ENCODE data around the gene ENDOU.

ENDOU gene

GRCh38 chr12:47745485-47746041 lies 20.3 kb upstream of the ENDOU start:
- H3K4me3 ChIP-seq (ENCODE audit: low read depth, low read length) = no peak overlapping the region
- DNase-seq (ENCODE audit: low read depth) = no peak

DNA sequence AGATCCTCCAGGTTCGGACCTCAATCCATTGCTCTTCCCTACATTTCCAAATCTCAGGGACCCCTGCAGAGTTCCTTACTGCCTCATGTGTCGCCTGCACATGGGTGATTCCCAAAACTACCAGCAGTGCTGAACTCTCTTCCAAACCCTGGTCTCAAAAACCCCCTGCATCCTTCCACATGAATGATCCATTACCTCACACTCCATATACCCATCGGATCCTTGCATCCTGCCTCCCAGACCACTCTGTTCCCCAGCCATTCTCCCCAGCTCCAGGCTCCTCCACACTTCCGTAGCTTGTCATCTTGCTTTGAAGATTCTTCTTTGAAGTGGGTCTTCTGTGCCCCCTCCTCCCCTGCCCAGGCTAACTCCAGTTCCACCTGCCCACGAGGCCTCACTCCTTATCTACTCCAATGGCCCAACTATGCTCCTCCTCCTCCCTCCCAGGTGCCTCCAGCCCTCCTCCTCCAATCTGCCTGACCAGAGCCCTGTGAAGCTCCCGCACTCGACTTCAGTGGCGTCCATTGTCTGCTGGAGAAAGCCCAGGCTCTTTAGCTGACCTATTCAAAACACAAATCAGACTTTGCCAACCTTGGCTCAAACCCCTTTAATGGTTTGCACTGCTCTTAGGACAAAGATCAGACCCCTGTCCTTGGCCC lies 19.6 kb upstream of the ENDOU start:
- no peak for DNase-seq (ENCODE audit: low read depth)
- H3K4me3 ChIP-seq (ENCODE audit: low read depth, low read length) = no peak overlapping the region

DNA sequence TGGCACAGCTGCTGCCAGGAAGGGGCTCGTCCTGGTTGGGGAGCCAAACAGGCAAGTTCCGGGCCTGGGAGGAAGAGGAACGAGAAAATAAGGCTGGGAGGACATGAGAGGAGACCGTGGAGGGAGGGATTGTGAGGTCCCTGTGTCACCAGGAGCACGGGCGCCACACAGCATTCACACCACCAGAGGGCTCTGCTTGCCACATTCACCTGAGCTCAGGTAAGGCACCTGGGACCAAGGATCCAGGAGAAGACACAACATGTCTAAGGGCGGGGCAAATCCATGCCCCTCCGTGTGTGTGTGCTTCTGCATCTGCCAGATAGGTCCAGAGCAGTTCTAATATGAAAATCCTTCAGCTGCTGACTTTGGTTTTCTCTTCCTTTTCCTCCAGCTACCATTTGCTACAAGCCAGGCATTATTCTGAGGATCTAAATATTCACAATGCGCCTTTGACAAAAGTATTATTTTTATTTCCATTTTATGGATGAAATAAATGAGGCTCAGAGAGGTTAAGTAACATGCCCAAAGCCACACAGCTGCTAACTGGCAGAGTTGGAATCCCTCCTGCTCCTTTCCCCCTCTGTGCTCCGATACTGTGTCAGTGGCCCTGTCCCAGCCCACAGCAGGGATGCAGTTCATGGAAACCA lies 18.8 kb upstream of the ENDOU start:
- no peak overlapping the region for H3K4me3 ChIP-seq (ENCODE audit: low read depth, low read length)
- no peak for DNase-seq (ENCODE audit: low read depth)

DNA sequence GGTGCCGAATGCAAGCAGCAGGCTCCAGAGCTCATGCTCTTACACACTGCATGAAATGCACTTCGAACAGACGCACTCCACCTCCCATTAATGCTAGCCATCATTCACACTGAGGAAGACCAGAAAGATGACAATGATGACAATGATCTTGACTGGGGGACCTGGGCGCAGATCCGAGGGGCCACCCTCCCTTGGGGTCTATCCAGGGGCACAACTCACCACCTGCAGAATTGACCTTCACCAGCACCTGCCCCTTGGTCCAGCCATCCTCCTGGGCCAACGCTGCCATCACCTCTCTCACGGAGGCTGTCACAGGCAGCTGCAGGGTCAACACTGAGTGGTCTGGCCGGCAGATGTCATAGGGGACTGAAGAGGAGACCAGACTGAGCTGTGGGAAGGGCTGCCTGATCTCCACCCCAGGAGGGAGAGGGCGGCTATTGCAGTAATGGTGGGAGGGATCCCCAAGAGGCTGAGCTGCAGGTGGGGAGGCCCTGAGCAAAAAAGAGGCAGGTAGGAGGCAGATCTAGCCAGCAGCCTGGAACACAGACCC lies 18.1 kb upstream of the ENDOU start:
- no peak overlapping the region for H3K4me3 ChIP-seq (ENCODE audit: low read depth, low read length)
- no peak for DNase-seq (ENCODE audit: low read depth)

GRCh38 chr12:47742253-47742825 lies 17.0 kb upstream of the ENDOU start:
- no peak overlapping the region for H3K4me3 ChIP-seq (ENCODE audit: low read depth, low read length)
- no peak for DNase-seq (ENCODE audit: low read depth)

GRCh38 chr12:47741340-47741703 lies 16.0 kb upstream of the ENDOU start:
- no peak overlapping the region for H3K4me3 ChIP-seq (ENCODE audit: low read depth, low read length)
- no peak for DNase-seq (ENCODE audit: low read depth)

- no peak for DNase-seq (ENCODE audit: low read depth)
Observed at GRCh38 chr12:47740606-47741339, 15.5 kb upstream of the ENDOU start.

DNA sequence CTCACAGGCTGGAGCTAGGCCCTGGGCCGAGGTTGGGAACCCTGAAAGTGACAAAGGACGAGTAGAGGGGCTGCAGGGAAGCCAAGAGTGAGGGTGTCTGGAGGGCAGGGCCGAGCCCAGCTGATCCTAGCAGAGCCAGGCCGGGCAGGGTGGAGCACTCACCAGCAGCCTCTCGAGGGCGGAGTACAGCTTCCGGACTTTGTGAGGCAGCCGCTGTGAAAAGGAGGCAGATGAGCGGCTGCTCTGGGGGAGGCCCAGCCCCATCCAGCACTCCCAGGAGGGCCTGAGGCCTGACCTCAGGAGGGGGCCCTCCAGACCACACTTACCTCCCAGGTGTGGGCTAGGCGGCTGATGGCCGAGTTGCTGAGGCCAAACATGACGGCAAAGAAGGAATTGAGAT lies 14.7 kb upstream of the ENDOU start:
- H3K4me3 ChIP-seq (ENCODE audit: low read depth, low read length) = no peak overlapping the region
- no peak for DNase-seq (ENCODE audit: low read depth)

More at GRCh38 chr12:47740606-47741339, 15.5 kb upstream of the ENDOU start:
- H3K4me3 ChIP-seq (ENCODE audit: low read depth, low read length) = no peak overlapping the region

- DNase-seq (ENCODE audit: low read depth) = no peak
- no peak overlapping the region for H3K4me3 ChIP-seq (ENCODE audit: low read depth, low read length)
Observed at GRCh38 chr12:47739297-47739696, 14.0 kb upstream of the ENDOU start.

- no peak overlapping the region for H3K4me3 ChIP-seq (ENCODE audit: low read depth, low read length)
- DNase-seq (ENCODE audit: low read depth) = no peak
Observed at GRCh38 chr12:47737936-47738594, 12.8 kb upstream of the ENDOU start.

DNA sequence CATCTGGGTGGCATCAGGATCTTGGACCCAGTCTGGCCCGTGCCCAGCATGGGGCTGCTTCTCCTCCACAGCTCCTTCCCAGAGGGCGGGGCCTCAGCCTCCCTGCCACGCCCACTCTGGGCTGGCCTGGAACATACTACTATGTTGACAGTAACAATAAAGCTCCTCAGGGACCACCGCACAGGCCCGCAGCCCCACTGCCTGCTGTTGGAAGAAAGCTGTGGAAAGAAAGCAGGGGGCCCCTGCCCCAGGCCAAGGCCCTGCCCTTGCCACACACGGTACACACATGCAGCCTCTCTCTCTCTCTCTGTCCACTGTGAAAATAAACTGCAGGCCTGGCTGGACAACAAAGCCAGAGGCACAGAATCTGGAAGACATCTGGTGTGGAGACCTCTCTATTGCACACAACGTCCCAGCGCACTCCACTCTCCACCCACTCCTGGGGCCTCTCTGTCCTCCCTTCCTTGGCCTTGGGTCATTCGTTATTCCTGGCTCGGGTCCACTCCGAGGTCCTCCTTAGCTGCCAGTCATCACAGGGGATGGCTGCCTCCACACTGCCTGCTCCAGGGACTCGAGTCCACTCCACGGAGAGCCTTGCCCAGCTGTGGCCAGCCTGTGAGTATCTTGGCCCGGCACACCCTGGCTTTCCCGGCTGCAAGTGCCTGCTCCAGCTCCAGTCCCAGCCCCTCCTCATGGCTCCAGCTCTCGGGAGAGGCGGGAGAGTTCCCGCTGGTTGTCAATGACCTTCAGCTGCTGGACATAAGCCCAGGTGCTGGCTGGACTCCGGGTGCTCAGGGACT lies 11.8 kb upstream of the ENDOU start:
- no peak overlapping the region for H3K4me3 ChIP-seq (ENCODE audit: low read depth, low read length)
- peak; percentile 45 for DNase-seq (ENCODE audit: low read depth)

DNA sequence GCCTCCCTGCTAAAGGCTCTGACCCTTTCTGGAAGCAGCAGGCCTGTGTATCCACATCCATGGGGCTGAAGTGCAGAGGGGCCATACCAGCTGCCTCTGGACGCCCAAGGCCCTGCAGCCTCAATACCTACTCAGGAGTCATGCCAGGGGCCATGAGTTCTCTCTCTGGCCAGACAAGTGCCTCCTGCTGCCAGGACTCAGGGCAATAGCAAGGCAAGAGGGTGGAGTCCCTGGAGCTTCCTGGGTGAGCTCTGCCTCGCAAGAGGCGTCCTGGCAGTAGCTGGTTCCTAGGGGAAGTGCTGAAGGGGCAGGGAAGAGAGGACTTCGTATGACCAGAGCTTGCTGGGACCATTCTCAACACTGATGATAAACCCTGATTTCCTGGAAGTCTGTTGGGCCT lies 10.9 kb upstream of the ENDOU start:
- H3K4me3 ChIP-seq (ENCODE audit: low read depth, low read length) = no peak overlapping the region
- no peak for DNase-seq (ENCODE audit: low read depth)

DNA sequence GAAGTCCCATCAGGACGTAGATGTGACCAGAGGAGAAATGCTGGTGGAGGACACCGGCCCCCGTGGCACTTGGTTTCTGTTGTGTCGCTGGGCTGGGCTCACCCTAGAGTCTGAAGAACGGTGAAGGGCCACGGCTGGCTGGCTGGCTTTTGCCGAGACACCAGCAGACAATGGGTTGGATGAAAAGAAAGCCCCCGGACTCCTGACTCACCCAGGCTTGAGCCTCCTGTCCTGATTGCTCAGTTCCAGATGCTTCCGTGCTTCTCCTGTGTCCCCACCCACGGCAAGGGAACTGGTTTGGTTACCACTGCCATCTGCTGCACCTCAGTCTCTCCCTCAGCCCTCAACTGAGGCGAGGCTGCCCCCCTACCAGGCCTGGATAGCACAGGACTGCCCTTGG lies 10.4 kb upstream of the ENDOU start:
- H3K4me3 ChIP-seq (ENCODE audit: low read depth, low read length) = no peak overlapping the region
- no peak for DNase-seq (ENCODE audit: low read depth)

DNA sequence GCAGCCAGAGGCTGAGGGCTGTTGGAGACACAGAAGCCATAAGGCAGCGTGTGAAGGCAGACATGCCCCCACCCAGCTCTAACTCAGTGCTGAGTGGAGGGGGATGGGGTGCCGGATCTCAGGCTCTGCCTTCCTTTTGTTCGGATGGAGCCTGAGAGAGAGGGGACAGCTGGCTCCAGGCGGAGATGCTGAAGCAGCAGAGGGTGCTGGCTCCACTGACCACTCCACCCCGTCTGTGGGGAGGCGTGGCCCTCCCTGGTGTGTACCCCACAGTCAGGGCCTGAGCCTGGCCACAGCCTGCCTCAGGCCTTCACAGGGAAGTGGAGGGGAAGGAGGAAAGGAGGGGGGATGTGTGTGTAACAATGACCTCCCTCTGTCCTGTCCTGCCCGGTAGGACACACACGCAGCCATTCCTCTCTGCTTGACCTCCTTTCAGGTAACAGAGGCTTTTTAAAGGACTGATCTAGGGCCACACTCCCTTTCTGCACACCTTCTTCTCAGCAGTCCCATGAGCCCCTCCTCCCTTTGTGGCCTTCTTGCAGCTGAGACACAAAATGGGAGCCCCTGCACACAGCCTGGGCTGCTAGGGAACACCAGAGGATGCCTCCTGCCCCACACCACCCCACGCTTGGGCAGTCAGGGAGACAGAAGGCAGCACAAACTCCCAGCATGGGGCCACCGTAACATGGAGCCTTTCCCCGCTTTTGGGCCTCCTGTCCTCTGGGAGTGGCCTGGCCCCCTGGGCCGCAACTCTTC lies 9.6 kb upstream of the ENDOU start:
- no peak for DNase-seq (ENCODE audit: low read depth)
- no peak overlapping the region for H3K4me3 ChIP-seq (ENCODE audit: low read depth, low read length)

DNA sequence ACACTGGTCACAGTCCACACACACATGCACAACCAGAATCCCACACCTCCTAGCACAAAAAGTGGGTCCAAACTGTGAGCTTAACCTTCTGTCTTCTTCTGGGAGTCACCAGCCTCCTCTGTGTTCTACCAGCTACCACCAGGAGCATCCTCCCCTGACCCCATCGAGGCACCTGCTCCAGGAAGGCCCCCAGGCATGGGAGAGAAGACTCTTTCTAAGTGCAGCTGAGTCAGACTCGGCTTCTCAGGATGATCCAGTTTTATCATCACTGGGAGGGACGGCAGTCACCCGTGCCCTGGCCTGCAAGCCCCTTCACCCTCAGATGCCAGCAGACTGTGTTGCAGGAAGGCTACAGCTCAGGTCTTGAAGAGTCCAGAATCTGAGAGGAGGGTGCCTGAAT lies 7.9 kb upstream of the ENDOU start:
- no peak overlapping the region for H3K4me3 ChIP-seq (ENCODE audit: low read depth, low read length)
- DNase-seq (ENCODE audit: low read depth) = no peak

- no peak overlapping the region for H3K4me3 ChIP-seq (ENCODE audit: low read depth, low read length)
- DNase-seq (ENCODE audit: low read depth) = no peak
Observed at GRCh38 chr12:47732504-47732903, 7.2 kb upstream of the ENDOU start.

DNA sequence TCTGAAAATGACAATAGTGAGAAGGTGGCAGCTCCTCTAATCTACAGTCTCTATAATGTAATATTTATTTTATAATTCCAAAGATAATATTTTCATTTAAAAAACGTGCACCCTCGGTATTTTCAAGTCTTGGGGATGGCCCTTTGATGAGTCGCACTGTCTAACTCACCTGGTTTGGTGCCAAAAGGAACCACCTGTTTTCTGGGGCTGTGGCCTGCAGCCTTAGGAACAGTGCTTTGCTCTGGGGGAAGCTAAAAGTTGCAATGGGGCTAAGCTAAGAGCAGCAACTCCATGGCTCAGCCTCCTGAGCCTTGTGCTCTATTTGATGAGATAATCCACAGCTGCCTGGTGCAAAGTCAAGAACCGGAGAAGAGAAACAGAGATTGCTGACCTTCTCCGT lies 6.4 kb upstream of the ENDOU start:
- H3K4me3 ChIP-seq (ENCODE audit: low read depth, low read length) = no peak overlapping the region
- DNase-seq (ENCODE audit: low read depth) = no peak

DNA sequence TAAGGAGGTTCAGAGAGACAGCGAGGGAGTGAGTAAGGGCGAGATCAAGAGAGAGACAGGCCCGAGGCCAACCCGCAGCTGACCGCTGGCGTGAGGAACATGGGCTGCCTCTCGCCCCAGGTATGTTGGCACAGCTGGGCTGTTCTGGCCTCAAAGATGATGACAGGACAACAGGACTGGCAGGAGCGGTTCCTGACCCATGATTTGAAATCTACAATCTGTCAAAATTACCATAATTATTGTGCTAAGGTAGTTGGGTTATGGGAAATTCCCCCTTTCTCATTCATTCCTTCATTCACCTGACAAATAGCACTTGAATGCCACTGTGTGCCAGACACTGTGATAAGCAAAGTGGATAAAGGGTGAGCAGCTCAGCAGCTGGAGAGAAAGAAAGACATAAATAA lies 5.1 kb upstream of the ENDOU start:
- no peak overlapping the region for H3K4me3 ChIP-seq (ENCODE audit: low read depth, low read length)
- no peak for DNase-seq (ENCODE audit: low read depth)

Measured in skeletal muscle cell (primary cell).